Measurements from ENCODE around the gene SLC12A5.

SLC12A5 gene

DNA sequence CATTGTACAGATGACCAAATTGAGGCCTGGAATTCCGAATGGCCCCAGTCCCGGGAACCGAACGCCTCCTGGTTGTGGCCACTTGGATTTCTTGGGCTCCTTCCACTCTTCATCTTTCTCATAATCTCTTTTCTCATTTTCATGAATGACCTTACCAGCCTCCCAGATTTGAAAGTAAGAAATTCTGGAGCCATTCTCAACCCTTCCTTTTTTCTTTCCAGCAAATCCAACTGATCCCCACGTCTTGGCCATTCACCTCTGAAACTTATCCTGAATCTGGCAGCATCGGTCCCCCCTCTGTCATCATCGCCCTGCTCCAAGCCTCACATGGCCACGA is 5.9 kb upstream of the SLC12A5 start:
- POLR2A ChIA-PET, result no interaction called here
- TF ChIP-seq CTCF (IDR thresholded peaks at IDR 0.05; ENCODE audit: control extremely low read depth, extremely low read depth, low read depth, missing control alignments), result no peak
- CTCF ChIA-PET, result interaction anchor here (0.7 to 6.4 kb wide), 31 partner anchors 9 to 384 kb away, joined by 3 to 68 read pairs (median 6); partner anchors contain the start of genes ELMO2, MMP9 and ZNF335
- DNase-seq (ENCODE audit: extremely low spot score), result no peak

DNA sequence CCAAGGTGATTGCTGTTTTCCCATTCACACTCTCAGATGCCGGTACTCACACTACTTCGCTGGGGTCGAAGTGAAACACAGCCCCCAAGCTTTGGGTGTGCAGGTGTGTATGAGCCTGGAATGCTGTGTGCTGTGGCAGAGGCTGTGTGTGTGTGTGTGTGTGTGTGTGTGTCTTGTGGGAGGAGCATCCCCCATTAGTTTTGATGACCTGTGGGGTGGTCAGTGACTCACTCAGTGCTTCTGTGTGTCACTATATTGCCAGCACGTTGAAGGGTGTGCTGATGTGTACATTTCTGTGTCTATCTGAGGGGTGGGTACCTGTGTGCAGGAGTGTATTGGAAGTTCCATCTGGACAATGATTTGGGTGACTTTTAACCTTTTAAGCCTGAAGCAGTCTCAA is 5.0 kb upstream of the SLC12A5 start:
- ChIA-PET POLR2A (no interaction called here), CTCF (interaction anchor here (0.7 to 6.4 kb wide), 17 partner anchors 8 to 383 kb away, joined by 3 to 68 read pairs (median 13); partner anchors contain the start of genes ELMO2 and MMP9)
- no peak for TF ChIP-seq CTCF (IDR thresholded peaks at IDR 0.05; ENCODE audit: control extremely low read depth, extremely low read depth, low read depth, missing control alignments)
- no peak for DNase-seq (ENCODE audit: extremely low spot score)

DNA sequence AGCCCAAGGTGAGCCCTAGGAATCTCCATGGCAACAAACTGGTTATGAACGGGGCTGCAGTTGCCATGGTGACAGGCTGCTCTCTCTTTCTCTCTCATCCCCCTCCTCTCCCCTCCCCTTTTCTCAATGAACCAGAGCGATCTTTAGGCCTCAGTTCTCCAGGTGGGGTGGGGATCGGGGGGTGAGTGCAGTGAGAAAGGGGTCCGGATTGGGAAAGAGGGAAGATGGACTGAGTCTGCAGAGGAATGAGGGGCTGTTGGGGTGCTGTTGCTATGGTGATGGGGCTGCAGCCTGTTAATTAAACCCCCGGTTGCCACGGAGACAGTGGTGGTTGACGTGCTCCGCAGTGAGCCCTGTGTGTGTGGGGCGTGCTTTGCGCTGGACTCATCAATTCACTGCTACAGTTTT is 3.6 kb upstream of the SLC12A5 start:
- CTCF ChIA-PET, result interaction anchor here (0.9 to 6.4 kb wide), 5 partner anchors 12 to 150 kb away, joined by 3 to 68 read pairs (median 3); no protein-coding TSS in a partner anchor
- TF ChIP-seq CTCF (IDR thresholded peaks at IDR 0.05; ENCODE audit: control extremely low read depth, extremely low read depth, low read depth, missing control alignments), result no peak
- no peak for DNase-seq (ENCODE audit: extremely low spot score)
- POLR2A ChIA-PET, result no interaction called here

DNA sequence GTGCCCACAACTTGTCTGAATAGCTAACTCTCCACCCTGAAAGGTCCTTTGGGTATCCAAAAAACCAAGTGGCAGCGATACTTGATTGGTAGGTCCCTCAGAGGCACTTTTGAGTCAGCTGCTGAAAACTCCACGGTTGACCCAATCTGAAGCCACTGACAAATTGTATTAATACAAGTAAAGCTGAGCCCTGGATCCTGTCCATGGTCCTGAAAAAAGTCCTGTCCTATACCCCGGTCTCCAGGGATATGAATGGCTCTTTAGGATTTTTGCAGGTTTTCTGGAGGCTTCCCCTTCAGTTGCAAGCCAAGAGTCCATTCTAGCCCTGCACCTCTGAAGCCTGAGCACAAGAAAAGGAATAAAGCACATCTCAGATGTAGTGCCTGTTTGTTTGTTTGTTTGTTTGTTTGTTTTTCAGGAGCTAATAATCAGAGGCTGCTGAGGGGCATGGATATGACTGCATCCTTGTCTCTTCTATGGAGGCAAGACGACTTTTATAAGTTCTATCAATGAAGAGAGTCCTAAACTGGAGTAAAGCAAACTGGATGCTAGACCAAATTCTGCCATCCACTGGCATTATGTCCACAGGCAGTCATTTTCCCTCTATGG is 1.7 kb upstream of the SLC12A5 start:
- no peak for TF ChIP-seq CTCF (IDR thresholded peaks at IDR 0.05; ENCODE audit: control extremely low read depth, extremely low read depth, low read depth, missing control alignments)
- CTCF ChIA-PET, result interaction anchor here (0.9 to 6.4 kb wide), 4 partner anchors 11 to 81 kb away, joined by 3 to 68 read pairs (median 4); no protein-coding TSS in a partner anchor
- no peak for DNase-seq (ENCODE audit: extremely low spot score)
- POLR2A ChIA-PET, result no interaction called here

GRCh38 chr20:46028110-46028509 is 905 bp upstream of the SLC12A5 start:
- CTCF ChIA-PET, result interaction anchor here (0.9 to 6.4 kb wide), 3 partner anchors 10 to 41 kb away, joined by 3 to 68 read pairs (median 4); no protein-coding TSS in a partner anchor

More at GRCh38 chr20:46028110-46028509, 905 bp upstream of the SLC12A5 start:
- no peak for TF ChIP-seq CTCF (IDR thresholded peaks at IDR 0.05; ENCODE audit: control extremely low read depth, extremely low read depth, low read depth, missing control alignments)
- no peak for DNase-seq (ENCODE audit: extremely low spot score)
- POLR2A ChIA-PET, result no interaction called here
